Nephron progenitor cell (in vitro differentiated cells): ENCODE data around the gene LGALS12.

ENCODE experiments used
- DNase-seq: peaks from one replicate; pipeline ENCODE4 v3.0.0; 2021
- H3K27ac Mint-ChIP-seq: 2 replicates; pipeline ENCODE4 v1.8.0; 2021; ENCODE audit warnings: mild to moderate bottlenecking, moderate library complexity, mixed read lengths
- H3K27me3 Mint-ChIP-seq: 2 replicates; pipeline ENCODE4 v1.8.0; 2021; ENCODE audit warnings: mild to moderate bottlenecking, low read depth, mixed read lengths; ENCODE audit not compliant: poor library complexity
- H3K36me3 Mint-ChIP-seq: 2 replicates; pipeline ENCODE4 v1.8.0; 2021; ENCODE audit warnings: low read depth, mixed read lengths
- H3K4me1 Mint-ChIP-seq: 2 replicates; pipeline ENCODE4 v1.8.0; 2021; ENCODE audit warnings: mixed read lengths
- H3K4me3 Mint-ChIP-seq: 2 replicates; pipeline ENCODE4 v1.8.0; 2021; ENCODE audit warnings: mild to moderate bottlenecking, moderate library complexity, mixed read lengths
- H3K9me3 Mint-ChIP-seq: 2 replicates; pipeline ENCODE4 v1.8.0; 2021; ENCODE audit warnings: mild to moderate bottlenecking, moderate library complexity, mixed read lengths
- CTCF ChIP-seq: fragments of 200-600 bp; sonication (generic); IDR thresholded peaks from 2 replicates; pipeline ENCODE4 v1.5.0; 2021; ENCODE audit warnings: antibody characterized with exemption

LGALS12 gene

GRCh38 chr11:63532117-63532516 lies 26.2 kb downstream of the LGALS12 start:
- TF ChIP-seq CTCF, result no peak
- Mint-ChIP-seq H3K27ac (no peak overlapping the region), H3K27me3 (peaks cover 38% of the 10 kb centered on the region), H3K36me3 (no peaks in the 10 kb centered on the region), H3K9me3 (no peaks in the 10 kb centered on the region), H3K4me3 (no peak overlapping the region), H3K4me1 (peaks cover 8% of the 10 kb centered on the region)
- DNase-seq, result no peak

GRCh38 chr11:63532799-63533475 lies 27.1 kb downstream of the LGALS12 start:
- TF ChIP-seq CTCF, result no peak
- no peaks in the 10 kb centered on the region for H3K9me3 Mint-ChIP-seq
- peaks cover 32% of the 10 kb centered on the region for H3K27me3 Mint-ChIP-seq
- no peak overlapping the region for H3K27ac Mint-ChIP-seq
- no peaks in the 10 kb centered on the region for H3K36me3 Mint-ChIP-seq
- DNase-seq, result no peak
- peaks cover 16% of the 10 kb centered on the region for H3K4me1 Mint-ChIP-seq
- H3K4me3 Mint-ChIP-seq, result no peak overlapping the region

- no peak for DNase-seq
- TF ChIP-seq CTCF, result no peak
- Mint-ChIP-seq H3K9me3 (no peaks in the 10 kb centered on the region), H3K27ac (no peak overlapping the region), H3K4me1 (peaks cover 12% of the 10 kb centered on the region), H3K27me3 (peaks cover 26% of the 10 kb centered on the region), H3K36me3 (no peaks in the 10 kb centered on the region), H3K4me3 (no peak overlapping the region)
Observed at GRCh38 chr11:63534076-63534475, 28.2 kb downstream of the LGALS12 start.

- H3K27me3 Mint-ChIP-seq, result peaks cover 18% of the 10 kb centered on the region
- TF ChIP-seq CTCF, result no peak
- no peaks in the 10 kb centered on the region for H3K9me3 Mint-ChIP-seq
- H3K4me1 Mint-ChIP-seq, result peaks cover 10% of the 10 kb centered on the region
- DNase-seq, result no peak
- no peak overlapping the region for H3K27ac Mint-ChIP-seq
- H3K36me3 Mint-ChIP-seq, result no peaks in the 10 kb centered on the region
- no peak overlapping the region for H3K4me3 Mint-ChIP-seq
Observed at GRCh38 chr11:63534895-63535461, 29.1 kb downstream of the LGALS12 start.

- Mint-ChIP-seq H3K4me3 (no peak overlapping the region), H3K9me3 (no peaks in the 10 kb centered on the region), H3K27ac (no peak overlapping the region), H3K27me3 (peaks cover 16% of the 10 kb centered on the region), H3K4me1 (peaks cover 10% of the 10 kb centered on the region), H3K36me3 (no peaks in the 10 kb centered on the region)
- no peak for TF ChIP-seq CTCF
- DNase-seq, result no peak
Observed at GRCh38 chr11:63535734-63536133, 29.9 kb downstream of the LGALS12 start.
